HepG2 (cell line): ENCODE data around the gene SMAD6. TPM values are rescaled to one million over a fixed set of nuclear protein-coding genes. Genes with fewer than 3 reads are reported as not detected.

Source experiments
- ARID4A ChIP-seq: sonication (generic); formaldehyde crosslinking; IDR thresholded peaks from 2 replicates; pipeline ENCODE4 v1.5.0; 2020; ENCODE audit warnings: mild to moderate bottlenecking, missing genetic modification reagents, borderline replicate concordance
- ELF3 ChIP-seq: IDR thresholded peaks from 2 replicates; pipeline ENCODE4 v1.6.1; 2016; ENCODE audit warnings: missing genetic modification reagents, missing compliant biosample characterization
- EP300 ChIP-seq, 3 experiments: sonication (generic) in 1 of 3; formaldehyde crosslinking in 1 of 3; IDR thresholded peaks; 2 replicates each; pipeline versions ENCODE4 v1.5.1 to v1.6.1; 2011 to 2020; ENCODE audit warnings: low read depth in 2 of 3, low read length in 2 of 3, borderline replicate concordance in 1 of 3, improper control_type of control experiment in 1 of 3, mild to moderate bottlenecking in 1 of 3, missing genetic modification reagents in 1 of 3, moderate library complexity in 1 of 3
- HIVEP1 ChIP-seq: sonication (generic); formaldehyde crosslinking; IDR thresholded peaks from 2 replicates; pipeline ENCODE4 v1.4.0; 2020; ENCODE audit warnings: mild to moderate bottlenecking, missing genetic modification reagents
- IRX3 ChIP-seq: sonication (generic); formaldehyde crosslinking; IDR thresholded peaks from 2 replicates; pipeline ENCODE4 v1.8.1; 2023; ENCODE audit warnings: mild to moderate bottlenecking, low read depth, missing genetic modification reagents, borderline replicate concordance
- SRSF9 ChIP-seq: fragments of 200-400 bp; formaldehyde crosslinking; IDR thresholded peaks from 2 replicates; pipeline ENCODE4 v1.6.1; 2018; ENCODE audit warnings: borderline replicate concordance, mild to moderate bottlenecking, low read depth, low read length; ENCODE audit not compliant: insufficient read depth, poor library complexity, severe bottlenecking
- YEATS2 ChIP-seq: sonication (generic); formaldehyde crosslinking; IDR thresholded peaks from 2 replicates; pipeline ENCODE4 v1.4.0; 2020; ENCODE audit warnings: missing genetic modification reagents, borderline replicate concordance
- ZFYVE20 ChIP-seq: sonication (generic); formaldehyde crosslinking; IDR thresholded peaks from 2 replicates; pipeline ENCODE4 v1.8.0; 2023; ENCODE audit warnings: low read depth, mild to moderate bottlenecking, moderate library complexity, missing genetic modification reagents, borderline replicate concordance
- ZMYM3 ChIP-seq: sonication (generic); formaldehyde crosslinking; IDR thresholded peaks from 2 replicates; pipeline ENCODE4 v1.5.1; 2020; ENCODE audit warnings: mild to moderate bottlenecking, missing genetic modification reagents
- ZNF34 ChIP-seq: sonication (generic); formaldehyde crosslinking; IDR thresholded peaks from 2 replicates; pipeline ENCODE4 v1.4.0; 2020; ENCODE audit warnings: mild to moderate bottlenecking, missing genetic modification reagents, borderline replicate concordance
- ZSCAN20 ChIP-seq: sonication (generic); formaldehyde crosslinking; IDR thresholded peaks from 2 replicates; pipeline ENCODE4 v1.4.0; 2020; ENCODE audit warnings: missing genetic modification reagents, mild to moderate bottlenecking, borderline replicate concordance
- polyA plus RNA-seq, 8 experiments: library from polyadenylated mRNA; depleted of rRNA in 3 of 8; stranded (reverse) in 7 of 8; unstranded in 1 of 8; fragments of >200 nt; fragmentation: Illumina TruSeq in 4 of 8; extraction: Trizol in 4 of 8; gene quantifications; 2 replicates each; pipeline versions ENCODE4 v1.2.1 to v1.2.3, GENCODE V29; 2011 to 2016; ENCODE audit warnings: low read depth in 4 of 8, missing spikeins in 1 of 8, mixed read lengths in 1 of 8; ENCODE audit not compliant: insufficient read depth in 1 of 8
- total RNA-seq, 5 experiments: library from RNA; depleted of rRNA; stranded (reverse); fragments of >200 nt; fragmentation: Illumina TruSeq; extraction: Trizol; gene quantifications; 2 replicates each; pipeline ENCODE4 v1.2.3, GENCODE V29; 2016; ENCODE audit warnings: low read depth in 1 of 5
- TF ChIP-seq, protein P1 (sequence below): sonication (generic); formaldehyde crosslinking; IDR thresholded peaks from 2 replicates; pipeline ENCODE4 v1.5.1; 2020; ENCODE audit warnings: mild to moderate bottlenecking, missing genetic modification reagents
- TF ChIP-seq, protein P2 (sequence below), 2 experiments: IDR thresholded peaks; 2 replicates each; pipeline ENCODE4 v1.6.1; 2011 to 2012; ENCODE audit warnings: low read length in 2 of 2, borderline replicate concordance in 1 of 2, low read depth in 1 of 2, mild to moderate bottlenecking in 1 of 2, moderate library complexity in 1 of 2

SMAD6 gene
- total and polyA plus RNA-seq, 2 of the 13 experiments (the other 11 are each of a cell fraction or from before 2014, with no cell fraction given) = 3.3 to 4.4 TPM

GRCh38 chr15:66702035-66702786 is at the start of gene SMAD6 (continued):
- TF ChIP-seq, protein P1, sequence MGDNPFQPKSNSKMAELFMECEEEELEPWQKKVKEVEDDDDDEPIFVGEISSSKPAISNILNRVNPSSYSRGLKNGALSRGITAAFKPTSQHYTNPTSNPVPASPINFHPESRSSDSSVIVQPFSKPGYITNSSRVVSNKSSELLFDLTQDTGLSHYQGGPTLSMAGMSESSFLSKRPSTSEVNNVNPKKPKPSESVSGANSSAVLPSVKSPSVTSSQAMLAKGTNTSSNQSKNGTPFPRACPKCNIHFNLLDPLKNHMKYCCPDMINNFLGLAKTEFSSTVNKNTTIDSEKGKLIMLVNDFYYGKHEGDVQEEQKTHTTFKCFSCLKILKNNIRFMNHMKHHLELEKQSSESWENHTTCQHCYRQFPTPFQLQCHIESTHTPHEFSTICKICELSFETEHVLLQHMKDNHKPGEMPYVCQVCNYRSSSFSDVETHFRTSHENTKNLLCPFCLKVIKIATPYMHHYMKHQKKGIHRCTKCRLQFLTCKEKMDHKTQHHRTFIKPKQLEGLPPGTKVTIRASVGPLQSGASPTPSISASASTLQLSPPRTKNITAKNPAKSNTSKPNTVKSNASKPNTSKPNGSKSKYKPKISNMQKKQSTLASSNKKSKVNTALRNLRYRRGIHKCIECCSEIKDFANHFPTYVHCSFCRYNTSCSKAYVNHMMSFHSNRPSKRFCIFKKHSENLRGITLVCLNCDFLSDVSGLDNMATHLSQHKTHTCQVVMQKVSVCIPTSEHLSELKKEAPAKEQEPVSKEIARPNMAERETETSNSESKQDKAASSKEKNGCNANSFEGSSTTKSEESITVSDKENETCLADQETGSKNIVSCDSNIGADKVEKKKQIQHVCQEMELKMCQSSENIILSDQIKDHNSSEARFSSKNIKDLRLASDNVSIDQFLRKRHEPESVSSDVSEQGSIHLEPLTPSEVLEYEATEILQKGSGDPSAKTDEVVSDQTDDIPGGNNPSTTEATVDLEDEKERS (CRISPR knock-in tag) = no peak
- TF ChIP-seq SRSF9 (no peak), ELF3 (CRISPR knock-in tag) (0 out of 2 replicates have a peak, but pooled peaks have one; percentile 16), YEATS2 (CRISPR knock-in tag) (no peak), ARID4A (CRISPR knock-in tag) (no peak), EP300 (IDR thresholded peaks at IDR 0.05; ENCODE audit: low read depth in 2 of 2, low read length in 2 of 2) (peak in 1 of 2 experiments; percentile 75; a peak in 2 of 4 replicates), EP300 (CRISPR knock-in tag; IDR thresholded peaks at IDR 0.05; ENCODE audit: borderline replicate concordance) (no peak), ZSCAN20 (no peak), ZFYVE20 (CRISPR knock-in tag) (no peak), ZMYM3 (no peak), IRX3 (CRISPR knock-in tag) (no peak), HIVEP1 (CRISPR knock-in tag) (no peak), ZNF34 (CRISPR knock-in tag) (no peak)
- TF ChIP-seq, protein P2, sequence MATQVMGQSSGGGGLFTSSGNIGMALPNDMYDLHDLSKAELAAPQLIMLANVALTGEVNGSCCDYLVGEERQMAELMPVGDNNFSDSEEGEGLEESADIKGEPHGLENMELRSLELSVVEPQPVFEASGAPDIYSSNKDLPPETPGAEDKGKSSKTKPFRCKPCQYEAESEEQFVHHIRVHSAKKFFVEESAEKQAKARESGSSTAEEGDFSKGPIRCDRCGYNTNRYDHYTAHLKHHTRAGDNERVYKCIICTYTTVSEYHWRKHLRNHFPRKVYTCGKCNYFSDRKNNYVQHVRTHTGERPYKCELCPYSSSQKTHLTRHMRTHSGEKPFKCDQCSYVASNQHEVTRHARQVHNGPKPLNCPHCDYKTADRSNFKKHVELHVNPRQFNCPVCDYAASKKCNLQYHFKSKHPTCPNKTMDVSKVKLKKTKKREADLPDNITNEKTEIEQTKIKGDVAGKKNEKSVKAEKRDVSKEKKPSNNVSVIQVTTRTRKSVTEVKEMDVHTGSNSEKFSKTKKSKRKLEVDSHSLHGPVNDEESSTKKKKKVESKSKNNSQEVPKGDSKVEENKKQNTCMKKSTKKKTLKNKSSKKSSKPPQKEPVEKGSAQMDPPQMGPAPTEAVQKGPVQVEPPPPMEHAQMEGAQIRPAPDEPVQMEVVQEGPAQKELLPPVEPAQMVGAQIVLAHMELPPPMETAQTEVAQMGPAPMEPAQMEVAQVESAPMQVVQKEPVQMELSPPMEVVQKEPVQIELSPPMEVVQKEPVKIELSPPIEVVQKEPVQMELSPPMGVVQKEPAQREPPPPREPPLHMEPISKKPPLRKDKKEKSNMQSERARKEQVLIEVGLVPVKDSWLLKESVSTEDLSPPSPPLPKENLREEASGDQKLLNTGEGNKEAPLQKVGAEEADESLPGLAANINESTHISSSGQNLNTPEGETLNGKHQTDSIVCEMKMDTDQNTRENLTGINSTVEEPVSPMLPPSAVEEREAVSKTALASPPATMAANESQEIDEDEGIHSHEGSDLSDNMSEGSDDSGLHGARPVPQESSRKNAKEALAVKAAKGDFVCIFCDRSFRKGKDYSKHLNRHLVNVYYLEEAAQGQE (IDR thresholded peaks at IDR 0.05; ENCODE audit: borderline replicate concordance in 1 of 2, low read depth in 1 of 2, low read length in 2 of 2) = 0 out of 4 replicates have a peak, but pooled peaks of 1 of the 2 experiments have one; percentile 31
